BLaER1 (cell line): ENCODE measurements around the gene B3GALT6.
A peak's percentile ranks its signal among the peaks of the same experiment; 100 is the strongest.
"Not testable (repeated sequence)": the region's sequence is repeated elsewhere in the genome, so short reads cannot be mapped to it uniquely, and the experiment has no call there.

Experiments
- H3K27ac ChIP-seq: shearing (Covaris generic); formaldehyde crosslinking; 2 replicates; pipeline ENCODE4 v1.8.1; 2022
- H3K27me3 ChIP-seq: shearing (Covaris generic); formaldehyde crosslinking; 2 replicates; pipeline ENCODE4 v1.8.1; 2022
- H3K36me3 ChIP-seq: shearing (Covaris generic); formaldehyde crosslinking; 2 replicates; pipeline ENCODE4 v1.8.1; 2022
- H3K4me1 ChIP-seq: shearing (Covaris generic); formaldehyde crosslinking; 2 replicates; pipeline ENCODE4 v1.8.1; 2022
- H3K4me2 ChIP-seq: shearing (Covaris generic); formaldehyde crosslinking; 2 replicates; pipeline ENCODE4 v1.8.1; 2022
- H3K4me3 ChIP-seq: shearing (Covaris generic); formaldehyde crosslinking; 2 replicates; pipeline ENCODE4 v1.8.1; 2022
- H3K9ac ChIP-seq: shearing (Covaris generic); formaldehyde crosslinking; 2 replicates; pipeline ENCODE4 v1.8.1; 2022
- H3K9me3 ChIP-seq: shearing (Covaris generic); formaldehyde crosslinking; 2 replicates; pipeline ENCODE4 v1.8.1; 2022
- H4K20me1 ChIP-seq: shearing (Covaris generic); formaldehyde crosslinking; 2 replicates; pipeline ENCODE4 v1.8.1; 2022
- Cebpa-rat ChIP-seq: shearing (Covaris generic); IDR thresholded peaks from 2 replicates; pipeline ENCODE4 v1.8.1; 2022

Gene B3GALT6

GRCh38 chr1:1243266-1243660, 11.2 kb downstream of the B3GALT6 start:
- no peak overlapping the region for H3K4me3 ChIP-seq
- H3K4me1 ChIP-seq: peaks cover 82% of the 10 kb centered on the region
- no peaks in the 10 kb centered on the region for H3K36me3 ChIP-seq
- peak overlapping the region; percentile 57 for H3K4me2 ChIP-seq
- H3K9me3 ChIP-seq: no peaks in the 10 kb centered on the region
- no peak for TF ChIP-seq Cebpa-rat
- H3K27me3 ChIP-seq: peaks cover 42% of the 10 kb centered on the region
- no peak overlapping the region for H3K27ac ChIP-seq
- peaks cover 66% of the 10 kb centered on the region for H4K20me1 ChIP-seq
- no peak overlapping the region for H3K9ac ChIP-seq

GRCh38 chr1:1243807-1244191, 11.8 kb downstream of the B3GALT6 start:
- Histone ChIP-seq H3K27me3 (peaks cover 43% of the 10 kb centered on the region), H3K27ac (no peak overlapping the region), H3K9me3 (no peaks in the 10 kb centered on the region), H3K9ac (no peak overlapping the region), H3K4me2 (peak overlapping the region; percentile 57), H3K4me1 (peaks cover 76% of the 10 kb centered on the region), H3K36me3 (no peaks in the 10 kb centered on the region), H3K4me3 (no peak overlapping the region), H4K20me1 (peaks cover 70% of the 10 kb centered on the region)
- TF ChIP-seq Cebpa-rat: no peak

DNA sequence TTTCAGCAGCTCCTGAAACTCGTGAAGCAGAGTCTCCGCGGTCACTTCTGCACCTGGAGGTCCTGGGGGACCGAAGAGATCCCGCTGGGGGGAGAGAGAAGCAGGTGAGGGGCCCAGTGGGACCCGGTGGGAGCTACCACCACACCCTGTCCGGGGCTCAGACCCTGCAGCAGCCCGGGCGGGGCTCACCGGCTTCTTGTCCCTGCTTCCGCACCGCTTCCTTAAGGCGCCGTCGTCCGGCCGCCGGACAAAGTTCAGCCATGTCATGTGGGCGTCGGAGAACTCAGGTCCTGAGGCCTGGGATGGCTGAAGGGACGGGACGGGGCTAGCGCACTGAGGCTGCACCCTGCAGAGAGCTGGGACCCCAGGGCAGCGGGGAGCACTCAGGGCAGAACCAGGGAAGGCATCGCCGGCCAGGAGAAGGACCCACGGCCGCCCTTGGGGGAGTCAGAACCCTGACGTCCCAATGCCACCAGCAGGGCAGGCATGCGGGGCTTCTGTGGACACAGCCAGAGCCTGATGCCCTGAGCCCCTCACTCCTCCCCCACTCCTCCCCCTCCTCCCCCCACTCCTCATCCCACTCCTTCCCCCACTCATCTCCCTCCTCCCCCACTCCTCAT, 12.3 kb downstream of the B3GALT6 start:
- no peaks in the 10 kb centered on the region for H3K36me3 ChIP-seq
- H3K4me3 ChIP-seq: no peak overlapping the region
- peaks cover 43% of the 10 kb centered on the region for H3K27me3 ChIP-seq
- H3K9me3 ChIP-seq: no peaks in the 10 kb centered on the region
- H3K9ac ChIP-seq: no peak overlapping the region
- H3K27ac ChIP-seq: no peak overlapping the region
- peaks cover 70% of the 10 kb centered on the region for H4K20me1 ChIP-seq
- peaks cover 72% of the 10 kb centered on the region for H3K4me1 ChIP-seq
- no peak for TF ChIP-seq Cebpa-rat
- peak overlapping the region; percentile 57 for H3K4me2 ChIP-seq

- no peak for TF ChIP-seq Cebpa-rat
- H3K27me3 ChIP-seq: peaks cover 43% of the 10 kb centered on the region
These were observed 13.3 kb downstream of the B3GALT6 start for GRCh38 chr1:1245178-1245816.

DNA sequence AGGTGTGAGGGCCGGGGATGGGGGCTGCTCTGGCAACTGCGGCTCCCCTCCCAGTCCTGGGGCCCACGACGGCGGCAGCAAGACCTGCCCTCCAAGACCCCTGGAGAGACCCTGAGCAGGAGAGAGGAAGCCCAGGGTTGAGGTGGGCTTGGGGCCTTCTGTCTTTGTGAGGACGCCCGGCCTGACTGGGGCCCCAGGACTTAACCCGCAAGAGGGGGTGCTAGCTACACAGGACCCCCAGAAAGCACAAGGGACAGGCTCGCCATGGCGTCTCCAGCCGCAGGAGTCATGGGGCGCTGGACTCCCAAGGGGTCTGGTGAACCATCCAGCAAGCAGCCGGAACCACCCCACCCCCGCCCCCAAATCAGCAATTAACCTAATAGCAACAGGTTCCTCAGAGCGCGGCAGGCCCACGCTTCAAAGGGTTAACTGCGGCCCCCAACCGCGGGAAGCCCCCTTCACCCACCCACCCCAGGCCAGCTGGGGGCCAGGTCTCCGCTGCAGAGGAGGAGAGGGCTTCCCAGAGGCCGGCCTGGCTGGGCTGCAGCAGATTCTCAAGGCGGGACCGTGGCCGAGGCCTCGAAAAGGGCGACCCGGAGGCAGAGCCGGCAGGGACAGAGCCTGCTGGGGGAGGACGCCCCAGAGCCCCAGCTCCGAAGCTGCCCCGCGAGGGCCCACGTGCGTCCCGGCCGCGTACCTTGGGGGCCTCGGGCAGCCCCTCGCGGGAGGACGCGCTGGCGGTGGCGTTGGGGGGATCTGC, 14.0 kb downstream of the B3GALT6 start:
- Histone ChIP-seq H4K20me1 (peaks cover 79% of the 10 kb centered on the region), H3K4me3 (no peak overlapping the region), H3K4me1 (peaks cover 74% of the 10 kb centered on the region), H3K9ac (no peak overlapping the region), H3K4me2 (peak overlapping the region; percentile 37), H3K27ac (no peak overlapping the region), H3K27me3 (peaks cover 43% of the 10 kb centered on the region), H3K9me3 (no peaks in the 10 kb centered on the region), H3K36me3 (no peaks in the 10 kb centered on the region)
- no peak for TF ChIP-seq Cebpa-rat

More at GRCh38 chr1:1245178-1245816, 13.3 kb downstream of the B3GALT6 start:
- no peaks in the 10 kb centered on the region for H3K36me3 ChIP-seq
- no peaks in the 10 kb centered on the region for H3K9me3 ChIP-seq
- no peak overlapping the region for H3K27ac ChIP-seq
- no peak overlapping the region for H3K4me3 ChIP-seq
- peak overlapping the region; percentile 37; the same call in 1 of the 2 replicates for H3K4me2 ChIP-seq
- peaks cover 74% of the 10 kb centered on the region for H4K20me1 ChIP-seq
- peaks cover 72% of the 10 kb centered on the region for H3K4me1 ChIP-seq
- H3K9ac ChIP-seq: no peak overlapping the region

- no peak for TF ChIP-seq Cebpa-rat
- Histone ChIP-seq H4K20me1 (peaks cover 71% of the 10 kb centered on the region), H3K9ac (no peak within 1 kb of the TSS), H3K4me3 (no peak within 1 kb of the TSS), H3K4me2 (peak within 1 kb of the TSS; percentile 37), H3K36me3 (no peaks in the 10 kb centered on the region), H3K27me3 (peaks cover 43% of the 10 kb centered on the region), H3K4me1 (peaks cover 74% of the 10 kb centered on the region), H3K9me3 (no peaks in the 10 kb centered on the region), H3K27ac (no peak within 1 kb of the TSS)
These were observed 14.7 kb downstream of the B3GALT6 start, which contains the start of gene C1QTNF12 for GRCh38 chr1:1246577-1247340. Gene C1QTNF12, minus strand, starts transcription at chr1:1246722. Its CDS starts 32 bp downstream, at chr1:1246690.

GRCh38 chr1:1247341-1247913, 15.4 kb downstream of the B3GALT6 start:
- no peak for TF ChIP-seq Cebpa-rat
- no peak overlapping the region for H3K9ac ChIP-seq
- H3K4me2 ChIP-seq: no peak overlapping the region
- H3K4me3 ChIP-seq: no peak overlapping the region
- peaks cover 70% of the 10 kb centered on the region for H4K20me1 ChIP-seq
- no peaks in the 10 kb centered on the region for H3K9me3 ChIP-seq
- H3K27ac ChIP-seq: no peak overlapping the region
- peaks cover 6% of the 10 kb centered on the region for H3K36me3 ChIP-seq
- peaks cover 74% of the 10 kb centered on the region for H3K4me1 ChIP-seq
- H3K27me3 ChIP-seq: peaks cover 43% of the 10 kb centered on the region

GRCh38 chr1:1248009-1248913, 16.2 kb downstream of the B3GALT6 start:
- not testable (repeated sequence) for H3K4me3 ChIP-seq, H3K9ac ChIP-seq, H3K27ac ChIP-seq, H3K9me3 ChIP-seq, H3K4me2 ChIP-seq
- Histone ChIP-seq H3K36me3 (peaks cover 14% of the 10 kb centered on the region), H4K20me1 (peaks cover 71% of the 10 kb centered on the region), H3K4me1 (peaks cover 75% of the 10 kb centered on the region), H3K27me3 (peaks cover 43% of the 10 kb centered on the region)
